ENCODE measurements around the gene SH3BP1. TPM values are rescaled to one million over a fixed set of nuclear protein-coding genes. Genes with fewer than 3 reads are reported as not detected.
"Not testable (repeated sequence)": the region's sequence is repeated elsewhere in the genome, so short reads cannot be mapped to it uniquely, and the experiment has no call there.

SH3BP1 gene
- polyA plus RNA-seq: 10 to 100 TPM; 12.6 to 41.2 (median 21.2) TPM

GRCh38 chr22:37639070-37639760 is at the start of gene SH3BP1:
Gene SH3BP1 (plus strand): TSS chr22:37639669. CDS start chr22:37639788, 119 bp downstream.
- Mint-ChIP-seq H3K4me3 (peak within 1 kb of the TSS; percentile 91 to 98 (median 96)), H3K9me3 (no peaks in the 10 kb centered on the region), H3K36me3 (peaks cover 3 to 8% (median 8%) of the 10 kb centered on the region in 3 donors), H3K4me1 (peaks cover 74 to 83% of the 10 kb centered on the region in 2 donors), H3K27me3 (ENCODE audit: low read depth in 3 of 3) (peaks cover 0 to 8% (median 3%) of the 10 kb centered on the region in 3 donors), H3K27ac (peak within 1 kb of the TSS; percentile 86 to 98 (median 94))
- peak; percentile 62 to 65 (median 63) for DNase-seq

GRCh38 chr22:37591081-37591480 is 48.4 kb upstream of the SH3BP1 start:
- H3K4me3 Mint-ChIP-seq; H3K27ac Mint-ChIP-seq; DNase-seq; H3K27me3 Mint-ChIP-seq (ENCODE audit: low read depth in 3 of 3); H3K9me3 Mint-ChIP-seq; H3K36me3 Mint-ChIP-seq: not testable (repeated sequence)
- H3K4me1 Mint-ChIP-seq: peaks cover 11 to 14% of the 10 kb centered on the region in 2 donors

- H3K9me3 Mint-ChIP-seq: no peaks in the 10 kb centered on the region
- peak overlapping the region in 5 of 6 donors; percentile 48 to 87 (median 80) for H3K27ac Mint-ChIP-seq
- no peak for DNase-seq
- no peaks in the 10 kb centered on the region for H3K36me3 Mint-ChIP-seq
- H3K4me3 Mint-ChIP-seq: peak overlapping the region; percentile 83 to 90 (median 84)
- H3K27me3 Mint-ChIP-seq (ENCODE audit: low read depth in 3 of 3): peaks cover 2 to 4% (median 3%) of the 10 kb centered on the region in 3 donors
- peaks cover 11 to 14% of the 10 kb centered on the region in 2 donors for H3K4me1 Mint-ChIP-seq
Observed at GRCh38 chr22:37591823-37592404, 47.6 kb upstream of the SH3BP1 start.

- no peak overlapping the region for H3K27ac Mint-ChIP-seq
- no peaks in the 10 kb centered on the region for H3K9me3 Mint-ChIP-seq
- no peak for DNase-seq
- peaks cover 2 to 6% (median 3%) of the 10 kb centered on the region in 3 donors for H3K27me3 Mint-ChIP-seq (ENCODE audit: low read depth in 3 of 3)
- no peak overlapping the region for H3K4me3 Mint-ChIP-seq
- no peaks in the 10 kb centered on the region for H3K36me3 Mint-ChIP-seq
- peaks cover 11 to 14% of the 10 kb centered on the region in 2 donors for H3K4me1 Mint-ChIP-seq
Observed at GRCh38 chr22:37594237-37594636, 45.2 kb upstream of the SH3BP1 start.

- H3K9me3 Mint-ChIP-seq: peaks cover 0 to 2% (median 0%) of the 10 kb centered on the region in 6 donors
- H3K4me3 Mint-ChIP-seq: no peak overlapping the region
- peaks cover 0 to 5% (median 2%) of the 10 kb centered on the region in 3 donors for H3K27me3 Mint-ChIP-seq (ENCODE audit: low read depth in 3 of 3)
- H3K4me1 Mint-ChIP-seq: peaks cover 2 to 7% of the 10 kb centered on the region in 2 donors
- no peaks in the 10 kb centered on the region for H3K36me3 Mint-ChIP-seq
- no peak for DNase-seq
- no peak overlapping the region for H3K27ac Mint-ChIP-seq
Observed at GRCh38 chr22:37599153-37599552, 40.3 kb upstream of the SH3BP1 start.

GRCh38 chr22:37601203-37601539 is 38.3 kb upstream of the SH3BP1 start:
- no peak for DNase-seq
- peaks cover 16 to 23% of the 10 kb centered on the region in 2 donors for H3K4me1 Mint-ChIP-seq
- no peak overlapping the region for H3K27ac Mint-ChIP-seq
- no peaks in the 10 kb centered on the region for H3K36me3 Mint-ChIP-seq
- no peak overlapping the region for H3K4me3 Mint-ChIP-seq
- peaks cover 0 to 2% (median 0%) of the 10 kb centered on the region in 6 donors for H3K9me3 Mint-ChIP-seq
- peaks cover 2 to 5% (median 2%) of the 10 kb centered on the region in 3 donors for H3K27me3 Mint-ChIP-seq (ENCODE audit: low read depth in 3 of 3)

- H3K4me3 Mint-ChIP-seq: no peak overlapping the region
Observed at GRCh38 chr22:37601540-37602442, 37.7 kb upstream of the SH3BP1 start.

GRCh38 chr22:37602546-37603277 is 36.8 kb upstream of the SH3BP1 start:
- not testable (repeated sequence) for H3K27ac Mint-ChIP-seq, DNase-seq

More at GRCh38 chr22:37601540-37602442, 37.7 kb upstream of the SH3BP1 start:
- no peak overlapping the region for H3K27ac Mint-ChIP-seq
- no peaks in the 10 kb centered on the region for H3K36me3 Mint-ChIP-seq
- H3K4me1 Mint-ChIP-seq: peaks cover 17 to 24% of the 10 kb centered on the region in 2 donors
- peaks cover 0 to 2% (median 0%) of the 10 kb centered on the region in 6 donors for H3K9me3 Mint-ChIP-seq
- peaks cover 0 to 5% (median 2%) of the 10 kb centered on the region in 3 donors for H3K27me3 Mint-ChIP-seq (ENCODE audit: low read depth in 3 of 3)
- DNase-seq: no peak

GRCh38 chr22:37604074-37604473 is 35.4 kb upstream of the SH3BP1 start:
- Mint-ChIP-seq H3K4me3 (no peak overlapping the region), H3K36me3 (no peaks in the 10 kb centered on the region), H3K27me3 (ENCODE audit: low read depth in 3 of 3) (peaks cover 7 to 13% (median 7%) of the 10 kb centered on the region in 3 donors), H3K27ac (no peak overlapping the region), H3K4me1 (peaks cover 34 to 40% of the 10 kb centered on the region in 2 donors), H3K9me3 (peaks cover 0 to 2% (median 0%) of the 10 kb centered on the region in 6 donors)
- no peak for DNase-seq

More at GRCh38 chr22:37602546-37603277, 36.8 kb upstream of the SH3BP1 start:
- not testable (repeated sequence) for H3K27me3 Mint-ChIP-seq (ENCODE audit: low read depth in 3 of 3); H3K9me3 Mint-ChIP-seq; H3K36me3 Mint-ChIP-seq; H3K4me3 Mint-ChIP-seq
- peaks cover 26 to 33% of the 10 kb centered on the region in 2 donors for H3K4me1 Mint-ChIP-seq

GRCh38 chr22:37604875-37605274 is 34.6 kb upstream of the SH3BP1 start:
- Mint-ChIP-seq H3K27me3 (ENCODE audit: low read depth in 3 of 3) (peaks cover 11 to 13% (median 13%) of the 10 kb centered on the region in 3 donors), H3K36me3 (no peaks in the 10 kb centered on the region), H3K9me3 (peaks cover 0 to 2% (median 0%) of the 10 kb centered on the region in 6 donors), H3K27ac (peak overlapping the region in 5 of 6 donors; percentile 73 to 87 (median 78)), H3K4me1 (peaks cover 42 to 48% of the 10 kb centered on the region in 2 donors), H3K4me3 (peak overlapping the region; percentile 52 to 75 (median 59))
- DNase-seq: peak; percentile 45 to 59 (median 46)

GRCh38 chr22:37607010-37607934 is 32.2 kb upstream of the SH3BP1 start:
- Mint-ChIP-seq H3K27ac (peak overlapping the region; percentile 83 to 100 (median 98)), H3K27me3 (ENCODE audit: low read depth in 3 of 3) (peaks cover 11 to 13% (median 13%) of the 10 kb centered on the region in 3 donors), H3K4me1 (peaks cover 52 to 59% of the 10 kb centered on the region in 2 donors), H3K4me3 (peak overlapping the region; percentile 62 to 94 (median 87)), H3K9me3 (no peaks in the 10 kb centered on the region), H3K36me3 (no peaks in the 10 kb centered on the region)
- peak; percentile 78 to 80 (median 78) for DNase-seq

- DNase-seq: no peak
- Mint-ChIP-seq H3K9me3 (no peaks in the 10 kb centered on the region), H3K27me3 (ENCODE audit: low read depth in 3 of 3) (peaks cover 13 to 15% (median 13%) of the 10 kb centered on the region in 3 donors), H3K4me1 (peaks cover 52 to 59% of the 10 kb centered on the region in 2 donors), H3K27ac (peak overlapping the region; percentile 91 to 100 (median 98)), H3K4me3 (peak overlapping the region; percentile 74 to 94 (median 87)), H3K36me3 (no peaks in the 10 kb centered on the region)
Observed at GRCh38 chr22:37607935-37608476, 31.5 kb upstream of the SH3BP1 start.

All from immature natural killer cell (primary cell).